ENCODE results near the gene UBAC2. TPM values are rescaled to one million over a fixed set of nuclear protein-coding genes. Genes with fewer than 3 reads are reported as not detected.

The UBAC2 gene
- total and polyA plus RNA-seq, 2 of the 4 experiments (the other 2 are of a cell fraction) = 20.8 to 36.3 TPM

- Histone ChIP-seq H3K9me1 (ENCODE audit: insufficient read depth, low read length) (peaks cover 3% of the 10 kb centered on the region; the same call in 1 of the 2 replicates), H4K91ac (ENCODE audit: insufficient read depth, low read depth, low read length) (no peak overlapping the region), H2AFZ (replicated peaks; ENCODE audit: low read length, poor library complexity) (no peak overlapping the region), H3K18ac (ENCODE audit: low read depth, low read length) (peak overlapping the region; percentile 50; the same call in 1 of the 2 replicates), H4K8ac (ENCODE audit: low read depth in 2 of 2, low read length in 2 of 2) (peak overlapping the region in 1 of 2 experiments; percentile 46; a peak in 1 of 4 replicates), H2BK15ac (ENCODE audit: low read depth, low read length) (no peak overlapping the region), H3K4me2 (ENCODE audit: low read depth, low read length) (no peak overlapping the region), H2BK20ac (ENCODE audit: low read depth, low read length) (no peak overlapping the region), H3K4me1 (ENCODE audit: control insufficient read depth, insufficient read depth, low read length) (peaks cover 4% of the 10 kb centered on the region; the same call in 1 of the 2 replicates), H3K4me3 (ENCODE audit: insufficient read depth, low read depth, low read length) (no peak overlapping the region), H3K9ac (ENCODE audit: low read depth, low read length) (no peak overlapping the region), H3K23ac (ENCODE audit: low read depth, low read length) (no peak overlapping the region), H3K4ac (ENCODE audit: low read depth, low read length) (no peak overlapping the region), H2BK120ac (ENCODE audit: low read depth, low read length) (no peak overlapping the region), H4K20me1 (ENCODE audit: insufficient read depth, low read length) (no peaks in the 10 kb centered on the region), H3K36me3 (ENCODE audit: control insufficient read depth, insufficient read depth, low read length) (peaks cover 9% of the 10 kb centered on the region), H3K9me3 (ENCODE audit: control insufficient read depth, insufficient read depth, low read length) (no peaks in the 10 kb centered on the region), H3K56ac (ENCODE audit: extremely low read depth, insufficient read depth, low read length) (no peak overlapping the region), H3K27me3 (ENCODE audit: control insufficient read depth, insufficient read depth, low read length) (no peaks in the 10 kb centered on the region), H3K14ac (replicated peaks; ENCODE audit: low read depth, low read length) (no peak overlapping the region), H3K27ac (ENCODE audit: insufficient read depth, low read length) (no peak overlapping the region), H4K5ac (ENCODE audit: low read depth, low read length) (peak overlapping the region; percentile 49; the same call in 1 of the 2 replicates), H2AK9ac (replicated peaks; ENCODE audit: low read depth, low read length, poor library complexity) (no peak overlapping the region), H2AK5ac (ENCODE audit: low read depth, low read length) (no peak overlapping the region), H2BK5ac (ENCODE audit: low read depth, low read length, poor library complexity, severe bottlenecking) (no peak overlapping the region), H3K79me1 (ENCODE audit: low read depth in 1 of 2, low read length in 2 of 2) (peaks cover 4 to 10% of the 10 kb centered on the region in 2 experiments; a peak in 2 of 4 replicates)
- intact Hi-C loops (cut with micrococcal nuclease) = loop anchor here (5.0 kb wide), 1 partner anchor 54 kb away; the partner anchor contains the start of gene UBAC2
- no CpG with 5 or more reads among the region's 2 CpGs for WGBS, 2 experiments (ENCODE audit: extremely low coverage in 2 of 2, insufficient read length in 1 of 2)
- dilution Hi-C loops (cut with HindIII; ENCODE audit: low sequenced_read_pairs, unreplicated experiment) = no loop called here
- TF ChIP-seq ELK1 (IDR thresholded peaks at IDR 0.05; ENCODE audit: borderline replicate concordance, low read depth, low read length) = no peak
- no peak for TF ChIP-seq FOS (IDR thresholded peaks at IDR 0.05; ENCODE audit: low read depth, low read length)
- no peak for TF ChIP-seq MAFK (IDR thresholded peaks at IDR 0.05; ENCODE audit: low read depth, low read length)
- TF ChIP-seq BHLHE40 (IDR thresholded peaks at IDR 0.05; ENCODE audit: low read depth, low read length) = no peak
- no peak for TF ChIP-seq POLR2A (IDR thresholded peaks at IDR 0.05; ENCODE audit: low read depth, low read length)
- TF ChIP-seq SMC3 (IDR thresholded peaks at IDR 0.05; ENCODE audit: low read depth, low read length) = no peak
- no peak for TF ChIP-seq RCOR1 (IDR thresholded peaks at IDR 0.05; ENCODE audit: insufficient replicate concordance, low read length)
- no peak for TF ChIP-seq MAZ (IDR thresholded peaks at IDR 0.05; ENCODE audit: borderline replicate concordance, low read depth, low read length)
- no peak for TF ChIP-seq RFX5 (IDR thresholded peaks at IDR 0.05; ENCODE audit: low read depth, low read length)
- no peak for TF ChIP-seq CHD1 (IDR thresholded peaks at IDR 0.05; ENCODE audit: low read depth, low read length)
- TF ChIP-seq USF2 (IDR thresholded peaks at IDR 0.05; ENCODE audit: low read depth, low read length) = no peak
- TF ChIP-seq CTCF (conservative IDR thresholded peaks at IDR 0.05; ENCODE audit: low read depth, low read length) = no peak
- no peak for TF ChIP-seq MXI1 (IDR thresholded peaks at IDR 0.05; ENCODE audit: borderline replicate concordance, low read depth, low read length)
- in situ Hi-C loops (cut with MboI; ENCODE audit: low sequenced_read_pairs) = no loop called here
- no peak for ATAC-seq (ENCODE audit: low read depth)
- ChIA-PET CTCF (interaction anchor here (1.0 to 1.3 kb wide), 3 partner anchors 10 to 80 kb away, joined by 3 to 4 read pairs (median 3); no protein-coding TSS in a partner anchor), POLR2A (ENCODE audit: unreplicated experiment) (no interaction called here)
- BruUV-seq (replicated peaks) = no TSS peak
- DNase-seq = no peak
Observed at GRCh38 chr13:99256283-99256682, 55.6 kb downstream of the UBAC2 start.

All from IMR-90 (cell line).